Measurements from ENCODE around the gene ABCC2. TPM values are rescaled to one million over a fixed set of nuclear protein-coding genes. Genes with fewer than 3 reads are reported as not detected.

ABCC2 gene
- total RNA-seq, 1 experiment from 2014 or later: 6.5 TPM

DNA sequence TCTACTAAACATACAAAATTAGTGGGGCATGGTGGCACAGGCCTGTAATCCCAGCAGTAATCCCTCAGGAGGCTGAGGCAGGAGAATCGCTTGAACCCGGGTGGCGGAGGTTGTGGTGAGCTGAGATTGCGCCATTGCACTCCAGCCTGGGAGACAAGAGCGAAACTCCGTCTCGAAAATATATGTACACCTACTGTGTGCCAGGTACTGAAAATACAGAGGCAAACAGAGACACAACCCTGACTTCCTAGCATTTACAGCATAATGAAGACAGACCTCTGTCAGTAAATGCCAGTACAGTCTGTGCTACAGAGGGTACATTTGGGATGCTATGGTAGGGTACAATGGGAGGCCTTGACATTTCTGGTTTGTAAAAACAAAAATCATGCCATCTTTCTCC, 66.6 kb downstream of the ABCC2 start:
- CTCF ChIA-PET: no interaction called here
- TF ChIP-seq, protein P1, sequence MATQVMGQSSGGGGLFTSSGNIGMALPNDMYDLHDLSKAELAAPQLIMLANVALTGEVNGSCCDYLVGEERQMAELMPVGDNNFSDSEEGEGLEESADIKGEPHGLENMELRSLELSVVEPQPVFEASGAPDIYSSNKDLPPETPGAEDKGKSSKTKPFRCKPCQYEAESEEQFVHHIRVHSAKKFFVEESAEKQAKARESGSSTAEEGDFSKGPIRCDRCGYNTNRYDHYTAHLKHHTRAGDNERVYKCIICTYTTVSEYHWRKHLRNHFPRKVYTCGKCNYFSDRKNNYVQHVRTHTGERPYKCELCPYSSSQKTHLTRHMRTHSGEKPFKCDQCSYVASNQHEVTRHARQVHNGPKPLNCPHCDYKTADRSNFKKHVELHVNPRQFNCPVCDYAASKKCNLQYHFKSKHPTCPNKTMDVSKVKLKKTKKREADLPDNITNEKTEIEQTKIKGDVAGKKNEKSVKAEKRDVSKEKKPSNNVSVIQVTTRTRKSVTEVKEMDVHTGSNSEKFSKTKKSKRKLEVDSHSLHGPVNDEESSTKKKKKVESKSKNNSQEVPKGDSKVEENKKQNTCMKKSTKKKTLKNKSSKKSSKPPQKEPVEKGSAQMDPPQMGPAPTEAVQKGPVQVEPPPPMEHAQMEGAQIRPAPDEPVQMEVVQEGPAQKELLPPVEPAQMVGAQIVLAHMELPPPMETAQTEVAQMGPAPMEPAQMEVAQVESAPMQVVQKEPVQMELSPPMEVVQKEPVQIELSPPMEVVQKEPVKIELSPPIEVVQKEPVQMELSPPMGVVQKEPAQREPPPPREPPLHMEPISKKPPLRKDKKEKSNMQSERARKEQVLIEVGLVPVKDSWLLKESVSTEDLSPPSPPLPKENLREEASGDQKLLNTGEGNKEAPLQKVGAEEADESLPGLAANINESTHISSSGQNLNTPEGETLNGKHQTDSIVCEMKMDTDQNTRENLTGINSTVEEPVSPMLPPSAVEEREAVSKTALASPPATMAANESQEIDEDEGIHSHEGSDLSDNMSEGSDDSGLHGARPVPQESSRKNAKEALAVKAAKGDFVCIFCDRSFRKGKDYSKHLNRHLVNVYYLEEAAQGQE (IDR thresholded peaks at IDR 0.05; ENCODE audit: insufficient read depth in 1 of 2, low read depth in 2 of 2, low read length in 1 of 2): no peak
- TF ChIP-seq, protein P2, sequence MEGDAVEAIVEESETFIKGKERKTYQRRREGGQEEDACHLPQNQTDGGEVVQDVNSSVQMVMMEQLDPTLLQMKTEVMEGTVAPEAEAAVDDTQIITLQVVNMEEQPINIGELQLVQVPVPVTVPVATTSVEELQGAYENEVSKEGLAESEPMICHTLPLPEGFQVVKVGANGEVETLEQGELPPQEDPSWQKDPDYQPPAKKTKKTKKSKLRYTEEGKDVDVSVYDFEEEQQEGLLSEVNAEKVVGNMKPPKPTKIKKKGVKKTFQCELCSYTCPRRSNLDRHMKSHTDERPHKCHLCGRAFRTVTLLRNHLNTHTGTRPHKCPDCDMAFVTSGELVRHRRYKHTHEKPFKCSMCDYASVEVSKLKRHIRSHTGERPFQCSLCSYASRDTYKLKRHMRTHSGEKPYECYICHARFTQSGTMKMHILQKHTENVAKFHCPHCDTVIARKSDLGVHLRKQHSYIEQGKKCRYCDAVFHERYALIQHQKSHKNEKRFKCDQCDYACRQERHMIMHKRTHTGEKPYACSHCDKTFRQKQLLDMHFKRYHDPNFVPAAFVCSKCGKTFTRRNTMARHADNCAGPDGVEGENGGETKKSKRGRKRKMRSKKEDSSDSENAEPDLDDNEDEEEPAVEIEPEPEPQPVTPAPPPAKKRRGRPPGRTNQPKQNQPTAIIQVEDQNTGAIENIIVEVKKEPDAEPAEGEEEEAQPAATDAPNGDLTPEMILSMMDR (IDR thresholded peaks at IDR 0.05): no peak
- TF ChIP-seq SIN3A (IDR thresholded peaks at IDR 0.05; ENCODE audit: borderline replicate concordance, insufficient read depth, low read depth, low read length): no peak
- Histone ChIP-seq H3K27me3 (ENCODE audit: control insufficient read depth, insufficient read depth, low read length) (no peaks in the 10 kb centered on the region), H3K36me3 (ENCODE audit: control insufficient read depth, insufficient read depth, low read length) (no peaks in the 10 kb centered on the region), H3K27ac (ENCODE audit: low read length) (peak overlapping the region; percentile 36; the same call in 1 of the 2 replicates), H3K4me1 (ENCODE audit: control insufficient read depth, insufficient read depth, low read length) (peaks cover 19% of the 10 kb centered on the region), H3K9me3 (ENCODE audit: control insufficient read depth, insufficient read depth, low read depth, low read length) (no peaks in the 10 kb centered on the region), H3K4me3 (ENCODE audit: low read depth in 2 of 2, low read length in 2 of 2) (no peak overlapping the region)
- DNase-seq (ENCODE audit: low read depth, low spot score): no peak
- POLR2A ChIA-PET: no interaction called here
- no TSS peak for BruUV-seq (replicated peaks)
- in situ Hi-C loops (cut with HindIII; ENCODE audit: low pct_unique_long_range_greater_than_20kb, low sequenced_read_pairs): no loop called here
- ATAC-seq: no peak
- intact Hi-C loops (cut with micrococcal nuclease; ENCODE audit: unreplicated experiment): loop anchor here (5.0 to 10.0 kb wide), 3 partner anchors 118 to 336 kb away; partner anchors contain the start of gene ERLIN1

DNA sequence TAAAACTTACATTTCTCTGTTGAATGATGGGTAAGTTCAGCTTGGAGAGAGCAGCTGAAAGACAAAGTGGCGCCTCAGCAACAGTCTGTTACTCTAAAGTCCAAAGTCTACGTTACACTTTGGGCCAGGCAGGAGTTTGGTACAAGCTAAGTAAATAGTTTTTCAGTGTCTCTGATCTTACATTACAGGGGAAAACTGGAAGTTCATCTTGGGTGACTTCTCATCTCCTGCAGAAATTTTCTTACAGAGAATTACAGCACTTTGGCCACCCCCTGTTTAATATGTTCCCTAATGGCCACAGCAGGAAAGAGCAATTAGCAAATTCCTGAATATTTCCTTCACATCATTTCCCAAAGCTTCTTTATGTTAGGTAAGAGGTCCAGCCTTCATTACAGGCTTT, 67.1 kb downstream of the ABCC2 start:
- in situ Hi-C loops (cut with HindIII; ENCODE audit: low pct_unique_long_range_greater_than_20kb, low sequenced_read_pairs) (no loop called here), intact Hi-C loops (cut with micrococcal nuclease; ENCODE audit: unreplicated experiment) (loop anchor here (5.0 to 10.0 kb wide), 3 partner anchors 118 to 335 kb away; partner anchors contain the start of gene ERLIN1)
- no peak for ATAC-seq
- CTCF ChIA-PET: no interaction called here
- Histone ChIP-seq H3K27me3 (ENCODE audit: control insufficient read depth, insufficient read depth, low read length) (no peaks in the 10 kb centered on the region), H3K27ac (ENCODE audit: low read length) (peak overlapping the region; percentile 36; the same call in 1 of the 2 replicates), H3K4me1 (ENCODE audit: control insufficient read depth, insufficient read depth, low read length) (peaks cover 19% of the 10 kb centered on the region), H3K9me3 (ENCODE audit: control insufficient read depth, insufficient read depth, low read depth, low read length) (no peaks in the 10 kb centered on the region), H3K4me3 (ENCODE audit: low read depth in 2 of 2, low read length in 2 of 2) (no peak overlapping the region), H3K36me3 (ENCODE audit: control insufficient read depth, insufficient read depth, low read length) (no peaks in the 10 kb centered on the region)
- no peak for DNase-seq (ENCODE audit: low read depth, low spot score)
- TF ChIP-seq, protein P2 (IDR thresholded peaks at IDR 0.05): no peak
- TF ChIP-seq SIN3A (IDR thresholded peaks at IDR 0.05; ENCODE audit: borderline replicate concordance, insufficient read depth, low read depth, low read length) (no peak), POLR2AphosphoS5 (IDR thresholded peaks at IDR 0.05; ENCODE audit: low read depth, low read length) (no peak), TCF7L2 (IDR thresholded peaks at IDR 0.05; ENCODE audit: low read depth, low read length) (no peak)
- TF ChIP-seq, protein P1 (IDR thresholded peaks at IDR 0.05; ENCODE audit: insufficient read depth in 1 of 2, low read depth in 2 of 2, low read length in 1 of 2): no peak
- POLR2A ChIA-PET: no interaction called here
- no TSS peak for BruUV-seq (replicated peaks)
